Astrocyte (in vitro differentiated cells and primary cell): ENCODE measurements around the gene LYST. TPM values are rescaled to one million over a fixed set of nuclear protein-coding genes. Genes with fewer than 3 reads are reported as not detected.
A peak's percentile ranks its signal among the peaks of the same experiment; 100 is the strongest.

Experiments used
- DNase-seq: peaks from one replicate; pipeline ENCODE4 v3.0.0-alpha.2; 2010; ENCODE audit warnings: low read depth
- FAIRE-seq: peaks from 2 replicates; lab custom pipeline; 2011; peaks lifted over from hg19 to GRCh38; lab: Jason Lieb, UNC
- H2AFZ ChIP-seq: 2 replicates; pipeline ENCODE4 v1.6.0; 2012; ENCODE audit warnings: low read depth, low read length, inconsistent platforms
- H3K27ac ChIP-seq: 2 replicates; pipeline ENCODE4 v1.5.1; 2011; ENCODE audit warnings: low read depth, low read length, inconsistent platforms
- H3K27me3 ChIP-seq: 2 replicates; pipeline ENCODE4 v1.6.0; 2011; ENCODE audit warnings: low read length, inconsistent platforms; ENCODE audit not compliant: insufficient read depth
- H3K36me3 ChIP-seq: 2 replicates; pipeline ENCODE4 v1.5.1; 2011; ENCODE audit warnings: low read length, inconsistent platforms; ENCODE audit not compliant: insufficient read depth
- H3K4me1 ChIP-seq: 2 replicates; pipeline ENCODE4 v1.5.1; 2011; ENCODE audit warnings: low read length, inconsistent platforms; ENCODE audit not compliant: insufficient read depth
- H3K4me2 ChIP-seq: 2 replicates; pipeline ENCODE4 v1.6.0; 2012; ENCODE audit warnings: low read length, inconsistent platforms
- H3K4me3 ChIP-seq: 2 replicates; pipeline ENCODE4 v1.5.1; 2011; ENCODE audit warnings: low read depth, mild to moderate bottlenecking, low read length, inconsistent platforms; ENCODE audit not compliant: insufficient read depth
- H3K79me2 ChIP-seq: 2 replicates; pipeline ENCODE4 v1.6.0; 2012; ENCODE audit warnings: mild to moderate bottlenecking, low read length, inconsistent platforms; ENCODE audit not compliant: insufficient read depth
- H3K9ac ChIP-seq: 2 replicates; pipeline ENCODE4 v1.6.0; 2012; ENCODE audit warnings: mild to moderate bottlenecking, low read length, inconsistent platforms
- H3K9me3 ChIP-seq: 2 replicates; pipeline ENCODE4 v1.5.1; 2012; ENCODE audit warnings: low read depth, mild to moderate bottlenecking, low read length, inconsistent platforms; ENCODE audit not compliant: insufficient read depth
- H4K20me1 ChIP-seq: 2 replicates; pipeline ENCODE4 v1.6.0; 2012; ENCODE audit warnings: low read length, inconsistent platforms; ENCODE audit not compliant: insufficient read depth
- H3K27ac Mint-ChIP-seq: one replicate; pipeline ENCODE4 v1.8.0; 2021; ENCODE audit warnings: mild to moderate bottlenecking, mixed read lengths; ENCODE audit not compliant: unreplicated experiment
- H3K27me3 Mint-ChIP-seq: one replicate; pipeline ENCODE4 v1.8.0; 2021; ENCODE audit warnings: low read depth, mixed read lengths; ENCODE audit not compliant: unreplicated experiment
- H3K36me3 Mint-ChIP-seq: one replicate; pipeline ENCODE4 v1.8.0; 2021; ENCODE audit warnings: low read depth, mixed read lengths; ENCODE audit not compliant: unreplicated experiment
- H3K4me1 Mint-ChIP-seq: one replicate; pipeline ENCODE4 v1.8.0; 2021; ENCODE audit warnings: low read depth, mixed read lengths; ENCODE audit not compliant: unreplicated experiment
- H3K4me3 Mint-ChIP-seq: one replicate; pipeline ENCODE4 v1.8.0; 2021; ENCODE audit warnings: mild to moderate bottlenecking, moderate library complexity, mixed read lengths; ENCODE audit not compliant: unreplicated experiment
- H3K9me3 Mint-ChIP-seq: one replicate; pipeline ENCODE4 v1.8.0; 2021; ENCODE audit warnings: mild to moderate bottlenecking, mixed read lengths; ENCODE audit not compliant: unreplicated experiment
- EZH2 ChIP-seq: IDR thresholded peaks from 2 replicates; pipeline ENCODE4 v1.6.1; 2012; ENCODE audit warnings: mild to moderate bottlenecking, low read length, inconsistent platforms; ENCODE audit not compliant: insufficient read depth
- total RNA-seq: library from RNA; stranded (reverse); gene quantifications from 2 replicates; pipeline ENCODE4 v1.2.1, GENCODE V29; 2021
- TF ChIP-seq, protein P1 (sequence below): IDR thresholded peaks from 2 replicates; pipeline ENCODE4 v1.5.1; 2011; ENCODE audit warnings: low read depth, mild to moderate bottlenecking, inconsistent platforms, low read length, moderate library complexity; ENCODE audit not compliant: insufficient read depth

The LYST gene
- total RNA-seq, 1 donor from 2014 or later = 15.7 TPM

DNA sequence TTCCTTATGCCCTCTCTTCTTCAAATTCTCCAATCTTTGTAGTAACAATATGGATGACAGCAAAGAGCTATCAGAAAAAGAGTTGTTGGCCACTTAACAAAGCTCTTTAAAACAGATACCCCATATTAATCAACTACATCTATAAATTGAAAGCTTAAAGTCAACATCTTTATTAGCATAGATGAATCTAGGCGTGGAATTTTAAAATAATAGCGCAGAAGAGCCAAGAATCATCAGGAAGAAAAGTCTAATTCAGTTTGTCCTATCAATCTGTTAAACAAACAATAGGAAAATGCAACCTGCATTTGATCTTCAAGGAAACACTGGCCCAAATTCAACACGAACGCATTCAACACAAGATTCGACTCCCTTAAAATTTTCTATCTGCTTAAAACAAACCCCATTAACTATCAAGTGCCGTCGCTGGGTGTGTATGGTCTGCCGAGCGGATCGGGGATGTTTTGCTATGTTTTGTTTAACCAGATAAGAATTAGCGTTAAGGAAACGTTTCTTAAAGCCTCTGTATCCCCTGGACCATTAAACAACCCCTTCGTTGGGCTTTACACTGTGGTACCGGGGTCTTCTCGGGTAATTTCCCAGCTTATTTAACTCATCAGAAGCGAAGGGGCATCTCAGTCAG is 1.0 kb downstream of the LYST start:
- H3K4me3 Mint-ChIP-seq = peak overlapping the region; percentile 97
- FAIRE-seq (no peak), DNase-seq (no peak)
- H3K4me1 Mint-ChIP-seq = peaks cover 12% of the 10 kb centered on the region
- Histone ChIP-seq H3K9ac (peak overlapping the region; percentile 83), H3K4me1 (peaks cover 10% of the 10 kb centered on the region), H3K79me2 (peaks cover 37% of the 10 kb centered on the region), H3K4me3 (peak overlapping the region; percentile 81), H3K27me3 (no peaks in the 10 kb centered on the region), H3K36me3 (no peaks in the 10 kb centered on the region), H4K20me1 (peaks cover 9% of the 10 kb centered on the region), H2AFZ (peak overlapping the region; percentile 85), H3K9me3 (no peaks in the 10 kb centered on the region), H3K27ac (peak overlapping the region; percentile 74), H3K4me2 (peak overlapping the region; percentile 97)
- peak overlapping the region; percentile 91 for H3K27ac Mint-ChIP-seq
- H3K36me3 Mint-ChIP-seq = no peaks in the 10 kb centered on the region
- H3K9me3 Mint-ChIP-seq = no peaks in the 10 kb centered on the region
- H3K27me3 Mint-ChIP-seq = peaks cover 1% of the 10 kb centered on the region
- TF ChIP-seq, protein P1, sequence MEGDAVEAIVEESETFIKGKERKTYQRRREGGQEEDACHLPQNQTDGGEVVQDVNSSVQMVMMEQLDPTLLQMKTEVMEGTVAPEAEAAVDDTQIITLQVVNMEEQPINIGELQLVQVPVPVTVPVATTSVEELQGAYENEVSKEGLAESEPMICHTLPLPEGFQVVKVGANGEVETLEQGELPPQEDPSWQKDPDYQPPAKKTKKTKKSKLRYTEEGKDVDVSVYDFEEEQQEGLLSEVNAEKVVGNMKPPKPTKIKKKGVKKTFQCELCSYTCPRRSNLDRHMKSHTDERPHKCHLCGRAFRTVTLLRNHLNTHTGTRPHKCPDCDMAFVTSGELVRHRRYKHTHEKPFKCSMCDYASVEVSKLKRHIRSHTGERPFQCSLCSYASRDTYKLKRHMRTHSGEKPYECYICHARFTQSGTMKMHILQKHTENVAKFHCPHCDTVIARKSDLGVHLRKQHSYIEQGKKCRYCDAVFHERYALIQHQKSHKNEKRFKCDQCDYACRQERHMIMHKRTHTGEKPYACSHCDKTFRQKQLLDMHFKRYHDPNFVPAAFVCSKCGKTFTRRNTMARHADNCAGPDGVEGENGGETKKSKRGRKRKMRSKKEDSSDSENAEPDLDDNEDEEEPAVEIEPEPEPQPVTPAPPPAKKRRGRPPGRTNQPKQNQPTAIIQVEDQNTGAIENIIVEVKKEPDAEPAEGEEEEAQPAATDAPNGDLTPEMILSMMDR = no peak
- no peak for TF ChIP-seq EZH2

DNA sequence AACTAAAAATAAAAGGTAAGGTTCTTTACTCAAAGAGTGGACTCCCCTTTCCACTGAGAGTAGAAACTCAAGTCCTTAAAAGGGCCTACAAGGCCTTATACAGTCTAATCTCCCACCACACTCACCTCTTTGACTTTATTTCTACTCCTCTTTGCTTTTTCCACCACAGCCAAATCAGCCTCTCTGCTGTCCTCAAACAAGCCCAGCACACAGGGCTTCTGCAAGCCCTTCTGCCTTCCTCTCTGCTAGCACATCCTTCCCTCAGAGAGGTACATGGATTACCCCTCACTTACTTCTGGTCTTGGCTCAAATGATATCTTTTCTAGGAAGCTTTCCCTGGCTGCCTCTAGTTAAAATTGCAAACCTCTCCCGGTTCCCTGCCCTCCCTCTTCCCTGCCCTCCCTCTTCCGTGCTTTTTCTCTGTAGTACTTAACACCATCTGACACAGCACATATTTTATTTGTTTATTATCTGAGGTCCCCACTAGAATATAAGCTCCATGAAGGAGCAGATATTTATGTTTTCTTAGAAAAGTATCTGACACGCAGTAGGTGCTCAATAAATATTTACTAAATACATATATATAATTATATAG is 1.7 kb downstream of the LYST start:
- Mint-ChIP-seq H3K36me3 (no peaks in the 10 kb centered on the region), H3K9me3 (no peaks in the 10 kb centered on the region), H3K27ac (peak overlapping the region; percentile 45), H3K4me3 (peak overlapping the region; percentile 70), H3K27me3 (peaks cover 1% of the 10 kb centered on the region), H3K4me1 (peaks cover 12% of the 10 kb centered on the region)
- Histone ChIP-seq H3K9ac (peak overlapping the region; percentile 41), H4K20me1 (peaks cover 9% of the 10 kb centered on the region), H3K4me2 (peak overlapping the region; percentile 30), H3K36me3 (no peaks in the 10 kb centered on the region), H3K4me3 (no peak overlapping the region), H3K27ac (no peak overlapping the region), H3K79me2 (peaks cover 37% of the 10 kb centered on the region), H3K4me1 (peaks cover 10% of the 10 kb centered on the region), H2AFZ (no peak overlapping the region), H3K27me3 (no peaks in the 10 kb centered on the region), H3K9me3 (no peaks in the 10 kb centered on the region)
- TF ChIP-seq, protein P1 = no peak
- TF ChIP-seq EZH2 = no peak
- FAIRE-seq = no peak
- no peak for DNase-seq

DNA sequence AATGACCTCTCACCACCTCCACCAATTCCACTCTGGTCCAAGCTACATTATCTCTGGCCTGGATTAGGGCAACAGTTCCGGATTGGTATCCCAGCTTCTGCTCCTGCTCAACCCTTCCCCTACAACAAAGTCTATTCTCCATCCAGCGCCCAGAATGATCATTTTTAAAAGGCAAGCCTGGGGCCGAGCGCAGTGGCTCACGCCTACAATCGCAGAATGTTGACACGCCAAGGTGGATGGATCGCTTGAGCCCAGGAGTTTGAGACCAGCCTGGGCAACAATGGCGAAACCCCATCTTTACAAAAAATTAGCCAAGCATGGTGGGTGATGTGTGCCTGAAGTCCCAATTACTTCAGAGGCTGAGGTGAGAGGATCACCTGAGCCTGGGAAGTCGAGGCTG is 2.2 kb downstream of the LYST start:
- peak overlapping the region; percentile 74 for H3K4me3 Mint-ChIP-seq
- no peaks in the 10 kb centered on the region for H3K9me3 ChIP-seq
- TF ChIP-seq, protein P1 = no peak
- no peak for TF ChIP-seq EZH2
- H3K36me3 Mint-ChIP-seq = no peaks in the 10 kb centered on the region
- no peak overlapping the region for H3K4me2 ChIP-seq
- no peak overlapping the region for H3K4me3 ChIP-seq
- peaks cover 1% of the 10 kb centered on the region for H3K27me3 Mint-ChIP-seq
- peaks cover 12% of the 10 kb centered on the region for H3K4me1 Mint-ChIP-seq
- no peak overlapping the region for H3K9ac ChIP-seq
- peak overlapping the region; percentile 45 for H3K27ac Mint-ChIP-seq
- H3K27ac ChIP-seq = no peak overlapping the region
- DNase-seq = no peak
- H3K9me3 Mint-ChIP-seq = no peaks in the 10 kb centered on the region
- no peak for FAIRE-seq
- H3K27me3 ChIP-seq = no peaks in the 10 kb centered on the region
- peaks cover 37% of the 10 kb centered on the region for H3K79me2 ChIP-seq
- no peaks in the 10 kb centered on the region for H3K36me3 ChIP-seq
- H4K20me1 ChIP-seq = peaks cover 9% of the 10 kb centered on the region
- peaks cover 10% of the 10 kb centered on the region for H3K4me1 ChIP-seq
- no peak overlapping the region for H2AFZ ChIP-seq
